HG03097 (cell line): ENCODE data around the gene CRIP2.

Experiments
- ATAC-seq: cut with Tn5 transposase; IDR thresholded peaks from one replicate; pipeline ENCODE4 v1.9.1; 2021; ENCODE audit not compliant: unreplicated experiment, low FRiP score

CRIP2 gene

DNA sequence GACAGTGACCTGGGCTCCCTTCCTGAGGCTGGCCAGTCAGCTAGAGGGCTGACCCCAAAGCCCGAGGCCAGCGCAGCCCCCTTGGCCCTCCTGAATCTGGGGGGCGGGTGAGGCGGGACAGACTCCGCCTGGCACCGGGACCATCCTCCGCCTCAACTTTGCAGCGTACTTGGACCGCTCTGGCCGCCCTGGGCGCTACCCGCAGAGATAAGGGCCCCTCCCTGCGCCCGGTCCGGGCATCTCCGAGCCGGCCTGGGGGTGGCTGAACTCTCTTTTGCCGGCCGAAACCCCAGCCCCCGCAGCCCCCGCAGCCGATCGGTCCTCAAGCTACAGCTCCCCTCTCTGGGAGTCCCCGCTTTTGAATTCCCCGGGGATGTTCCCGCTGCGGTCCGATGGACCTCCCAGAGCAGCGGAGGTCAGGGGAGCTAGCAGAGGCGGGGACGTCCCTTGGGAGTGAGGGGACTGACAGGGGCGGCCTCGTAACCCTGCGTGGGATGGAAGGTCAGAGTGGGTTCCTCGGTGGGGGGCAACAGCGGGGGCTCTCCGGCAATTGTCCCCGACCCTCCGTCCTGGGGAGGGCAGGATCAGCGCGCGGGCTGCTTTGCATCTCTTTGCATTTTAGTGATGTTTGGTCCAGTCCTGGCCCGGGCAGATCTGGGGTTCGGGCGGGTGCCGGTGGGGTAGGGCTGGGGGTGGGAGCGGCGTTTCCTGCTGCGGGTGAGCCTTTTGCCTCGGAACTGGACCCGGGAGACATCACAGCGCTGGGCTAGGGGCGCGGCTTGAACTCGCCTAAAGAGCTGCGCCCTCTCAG is 11.7 kb downstream of the CRIP2 start, which contains the start of gene CRIP1:
Gene CRIP1, plus strand, starts transcription at position 724 of the 811 bp plus-strand sequence. CDS start 374 bp downstream, outside the sequence.
- no peak for ATAC-seq

DNA sequence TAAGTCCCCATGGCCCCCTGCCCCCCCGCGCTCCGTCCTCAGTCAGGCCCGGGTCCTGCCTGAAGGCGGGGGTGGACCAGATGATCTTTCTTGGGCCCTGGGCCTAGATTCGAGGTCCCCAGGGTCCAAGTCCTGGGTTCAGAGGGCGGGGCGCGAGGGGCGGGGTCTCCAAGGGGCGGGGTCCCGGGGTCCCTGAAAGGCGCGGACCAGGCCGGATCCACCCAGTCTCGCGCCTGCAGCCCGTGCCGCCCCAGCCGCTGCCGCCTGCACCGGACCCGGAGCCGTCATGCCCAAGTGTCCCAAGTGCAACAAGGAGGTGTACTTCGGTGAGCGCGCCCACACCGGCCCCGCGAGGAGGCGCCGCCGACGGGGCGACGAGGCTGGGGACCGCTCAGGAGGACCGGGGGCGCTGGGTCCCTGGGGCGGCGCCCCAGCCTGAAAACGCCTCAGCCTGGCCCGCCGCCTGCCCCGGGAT is 12.4 kb downstream of the CRIP2 start:
- ATAC-seq = no peak

DNA sequence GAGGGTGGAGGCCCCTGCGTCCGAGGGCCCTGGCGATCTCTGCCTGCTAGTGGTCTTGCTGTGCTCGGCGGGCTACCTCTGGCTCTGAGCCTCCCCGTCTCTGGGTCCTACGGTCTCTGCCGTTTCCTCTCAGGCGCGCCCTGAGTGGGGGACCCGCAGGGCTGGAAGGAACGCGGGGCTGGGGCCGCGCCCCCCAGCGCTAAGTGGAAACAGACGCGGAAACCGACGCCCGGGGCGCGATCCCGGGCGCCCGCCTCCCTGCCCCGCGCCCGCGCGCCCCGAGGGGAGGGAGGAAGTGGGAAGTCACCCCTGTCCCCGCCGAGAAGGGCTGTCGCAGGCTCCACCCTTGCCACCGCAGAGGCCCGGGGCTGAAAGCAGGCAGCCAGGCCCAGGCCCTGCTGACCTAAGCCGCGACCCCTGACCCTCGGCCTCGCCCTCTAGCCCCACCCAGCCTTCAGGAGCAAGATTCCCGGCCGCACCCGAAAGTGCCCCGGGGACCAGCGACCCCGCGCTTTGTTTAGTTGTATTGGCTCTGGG is 12.9 kb downstream of the CRIP2 start:
- ATAC-seq = no peak

DNA sequence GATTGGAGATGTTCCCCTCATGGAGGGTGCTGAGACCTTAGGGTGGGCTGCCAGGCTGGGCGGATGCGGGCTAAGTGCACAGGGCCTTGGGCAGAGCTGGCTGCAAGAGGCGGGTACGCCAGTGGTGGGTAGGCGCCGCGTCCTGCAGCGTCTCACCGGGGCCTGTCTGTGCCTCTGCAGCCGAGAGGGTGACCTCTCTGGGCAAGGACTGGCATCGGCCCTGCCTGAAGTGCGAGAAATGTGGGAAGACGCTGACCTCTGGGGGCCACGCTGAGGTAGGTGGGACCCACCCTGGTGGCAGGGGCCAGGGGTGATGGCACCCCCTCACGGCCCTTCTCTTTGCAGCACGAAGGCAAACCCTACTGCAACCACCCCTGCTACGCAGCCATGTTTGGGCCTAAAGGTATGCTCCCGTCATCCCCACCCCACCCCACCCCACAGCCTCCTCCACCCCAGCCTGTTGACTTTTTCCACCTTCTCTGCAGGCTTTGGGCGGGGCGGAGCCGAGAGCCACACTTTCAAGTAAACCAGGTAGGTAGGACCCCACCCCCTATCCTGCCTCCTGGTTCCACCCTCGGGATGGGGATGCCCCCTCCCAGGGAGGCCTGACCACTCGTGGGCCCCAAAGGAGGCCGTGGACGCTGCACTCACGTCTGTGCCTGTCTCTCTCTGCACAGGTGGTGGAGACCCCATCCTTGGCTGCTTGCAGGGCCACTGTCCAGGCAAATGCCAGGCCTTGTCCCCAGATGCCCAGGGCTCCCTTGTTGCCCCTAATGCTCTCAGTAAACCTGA is 13.6 kb downstream of the CRIP2 start:
- no peak for ATAC-seq

DNA sequence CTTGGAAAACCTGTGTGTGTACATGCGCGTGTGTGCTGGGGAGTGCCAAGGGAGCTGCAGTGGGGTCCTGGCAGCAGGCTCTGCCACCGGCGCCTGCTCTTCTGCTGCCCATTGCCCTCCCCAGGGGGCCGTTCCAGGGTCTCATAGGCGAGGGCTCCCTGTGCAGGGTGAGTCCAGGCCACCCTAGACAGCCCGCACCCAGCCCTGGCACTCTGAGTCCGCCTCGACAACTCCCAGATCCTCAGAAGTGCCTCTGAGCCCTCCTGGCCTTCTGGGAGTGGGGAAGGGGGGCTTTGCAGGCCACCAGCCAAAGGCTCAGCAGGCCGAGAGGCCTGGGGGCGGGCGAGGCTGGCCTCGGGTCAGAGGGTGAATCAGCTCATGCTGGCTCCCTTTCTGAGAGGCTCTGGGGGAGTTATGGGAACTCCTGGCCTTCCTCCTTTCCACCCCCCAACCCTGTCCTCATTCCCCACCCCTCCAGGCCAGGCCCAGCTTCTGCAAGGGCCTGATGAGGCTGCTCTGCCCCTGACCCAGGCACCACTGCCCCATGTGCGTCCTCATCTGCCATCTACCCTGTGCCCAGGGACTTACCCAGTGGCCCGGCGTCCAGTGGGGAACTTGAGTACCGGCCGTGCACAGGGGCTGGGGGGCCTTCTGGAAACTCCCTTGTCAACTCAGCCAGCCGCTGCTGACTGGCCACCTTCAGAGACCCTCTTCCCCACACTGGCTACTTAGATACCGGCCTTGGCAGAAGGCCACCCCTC is 14.3 kb downstream of the CRIP2 start:
- ATAC-seq = no peak

DNA sequence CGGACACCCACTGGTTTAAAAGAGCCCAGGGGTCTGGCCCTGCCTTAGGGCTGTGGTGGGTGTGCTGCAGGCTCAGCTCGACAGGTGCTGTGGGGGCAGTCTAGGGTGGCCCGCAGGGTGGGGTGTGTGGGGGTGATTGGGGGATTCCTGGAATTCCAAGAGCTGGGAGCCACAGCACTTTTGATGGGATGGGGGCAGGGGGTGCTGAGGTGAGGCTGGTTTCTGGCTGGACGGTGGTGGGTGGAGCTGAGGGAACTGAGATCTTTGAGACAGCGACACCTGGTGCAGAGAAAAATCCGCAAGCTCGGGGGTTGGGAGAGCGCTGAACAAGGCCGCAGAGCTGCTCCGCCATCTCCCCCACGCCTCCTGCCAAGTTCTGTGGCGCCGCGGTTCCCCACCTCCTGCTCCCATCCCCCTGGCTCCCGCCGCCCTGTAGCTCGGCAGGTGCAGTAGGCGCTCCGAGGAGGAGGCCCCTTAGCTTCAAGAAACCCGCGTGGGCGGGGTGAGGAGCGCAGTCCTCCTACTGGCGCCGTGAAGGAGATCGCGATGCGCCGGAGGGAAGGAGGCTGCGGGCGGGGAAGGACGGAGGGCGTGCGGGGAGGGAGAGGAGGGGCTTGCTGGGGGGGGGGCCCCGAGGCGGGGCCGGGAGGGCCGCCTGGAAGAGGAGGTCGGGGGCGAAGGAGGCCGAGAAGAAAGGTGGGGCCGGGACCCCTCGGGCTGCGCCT is 15.1 kb downstream of the CRIP2 start:
- ATAC-seq = no peak

DNA sequence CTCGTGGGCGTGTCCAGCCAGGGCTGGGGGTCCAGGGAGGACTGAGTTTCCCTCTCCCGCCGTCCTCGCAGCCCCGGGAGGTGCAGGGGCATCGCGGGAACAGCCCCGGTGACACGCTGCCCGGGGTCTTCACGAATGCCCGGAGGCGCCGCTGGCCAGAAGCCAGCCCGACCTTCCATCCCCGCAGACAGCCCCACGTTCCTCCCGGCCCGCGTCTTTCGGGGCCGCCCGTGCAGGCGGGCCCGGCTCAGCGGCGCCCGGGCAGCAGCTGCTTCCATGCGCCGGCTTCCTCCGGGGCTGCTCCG is 15.6 kb downstream of the CRIP2 start:
- ATAC-seq = peak; percentile 2

- ATAC-seq = peak; percentile 69
These were observed 16.1 kb downstream of the CRIP2 start, which contains the start of gene TEDC1 for GRCh38 chr14:105490572-105491365. Gene TEDC1, plus strand, starts transcription at chr14:105491246. Its CDS starts 130 bp downstream, at chr14:105491376.

DNA sequence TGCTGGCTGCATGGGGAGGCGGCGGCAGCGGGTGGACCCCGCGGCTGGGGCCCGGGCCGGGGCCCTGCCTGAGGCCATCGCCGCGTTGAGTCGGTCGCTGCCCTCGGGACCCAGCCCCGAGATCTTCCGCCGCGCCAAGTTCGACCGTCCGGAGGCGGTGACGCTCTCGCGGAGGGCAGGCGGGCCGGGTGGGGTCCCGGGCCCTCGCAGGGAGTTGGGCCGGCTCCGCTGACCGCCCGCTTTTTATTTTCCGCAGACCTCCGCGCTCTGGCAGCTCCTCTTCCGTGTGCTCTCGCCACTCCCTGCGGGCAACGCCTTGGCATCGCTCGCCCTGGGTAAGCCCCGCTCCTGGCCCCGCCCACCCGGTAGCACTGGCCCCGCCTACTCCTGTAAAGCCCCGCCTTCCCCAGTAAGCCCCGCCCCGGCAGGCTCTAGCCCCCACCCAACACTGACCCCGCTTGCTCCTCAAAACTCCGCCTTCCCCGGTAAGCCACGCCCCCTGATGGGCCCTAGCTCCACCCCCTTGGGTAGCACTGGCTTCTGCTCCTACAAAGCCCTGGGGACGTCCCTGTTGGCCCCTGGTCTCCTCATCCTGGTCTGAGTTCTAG is 16.8 kb downstream of the CRIP2 start:
- ATAC-seq = peak; percentile 2

GRCh38 chr14:105492031-105492970 is 17.7 kb downstream of the CRIP2 start:
- ATAC-seq = no peak

GRCh38 chr14:105492971-105493871 is 18.6 kb downstream of the CRIP2 start:
- ATAC-seq = no peak

GRCh38 chr14:105493921-105494605 is 19.4 kb downstream of the CRIP2 start:
- no peak for ATAC-seq

DNA sequence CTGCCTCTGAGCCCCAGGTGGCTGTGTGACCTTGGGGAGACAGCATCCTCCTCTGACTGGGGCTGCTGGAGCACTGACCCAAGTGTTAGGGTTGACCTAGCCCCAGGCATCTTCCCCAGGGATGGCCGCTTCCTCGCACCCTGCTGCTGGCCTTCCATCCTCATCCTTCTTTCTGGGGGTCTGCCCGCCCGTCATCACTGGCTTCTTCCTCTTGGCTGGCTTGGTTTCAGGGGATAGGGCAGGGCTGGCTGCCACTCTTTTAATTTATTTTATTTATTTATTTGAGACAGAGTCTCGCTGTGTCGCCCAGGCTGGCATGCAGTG is 19.9 kb downstream of the CRIP2 start:
- ATAC-seq = no peak

DNA sequence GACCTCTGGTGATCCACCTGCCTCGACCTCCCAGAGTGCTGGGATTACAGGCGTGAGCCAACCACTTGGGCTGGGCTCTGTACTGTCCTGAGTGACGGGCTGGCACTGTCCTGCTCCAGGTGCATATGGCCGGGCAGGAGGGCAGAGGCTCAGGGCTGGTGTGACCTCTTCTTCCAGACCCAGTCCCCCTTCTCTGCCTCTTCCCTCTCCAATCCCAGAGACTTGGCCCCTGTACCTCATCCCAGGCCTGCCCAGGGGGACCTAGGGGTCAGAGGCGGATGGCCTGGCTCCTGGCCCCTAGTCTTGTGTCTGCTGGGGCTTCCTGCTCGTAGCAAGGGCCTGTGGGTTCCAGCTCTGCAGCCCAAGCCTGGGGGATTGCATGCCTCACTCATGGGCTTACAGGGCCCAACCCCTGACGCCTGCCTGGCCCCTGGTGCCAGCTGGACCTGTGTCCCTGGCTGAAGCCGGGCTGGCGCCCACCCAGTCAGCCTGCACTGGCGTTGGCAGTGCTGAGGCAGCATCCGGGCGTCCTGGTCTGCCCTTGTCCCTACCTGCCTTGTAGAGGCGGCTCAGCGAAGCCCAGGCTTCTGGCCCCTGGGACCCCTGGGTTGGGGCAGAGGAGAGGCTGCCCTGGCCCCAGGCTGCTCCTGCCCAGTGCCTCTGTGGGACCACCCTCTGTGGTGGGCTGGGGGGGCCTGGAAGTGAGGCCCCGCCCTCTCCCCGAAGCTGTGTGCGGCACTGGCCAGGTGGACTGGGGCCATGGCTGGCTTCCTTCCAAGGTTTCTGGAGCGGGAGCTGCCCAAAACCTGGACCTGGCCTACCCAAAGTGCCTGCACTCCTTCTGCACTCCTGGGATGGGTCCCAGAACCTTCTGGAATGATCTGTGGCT is 20.7 kb downstream of the CRIP2 start:
- ATAC-seq = no peak
